Measurements from ENCODE around the gene FGD4. TPM values are rescaled to one million over a fixed set of nuclear protein-coding genes. Genes with fewer than 3 reads are reported as not detected.

Gene FGD4
- total RNA-seq, 4 donors from 2014 or later = 13.8 to 34.6 (median 20.8) TPM

DNA sequence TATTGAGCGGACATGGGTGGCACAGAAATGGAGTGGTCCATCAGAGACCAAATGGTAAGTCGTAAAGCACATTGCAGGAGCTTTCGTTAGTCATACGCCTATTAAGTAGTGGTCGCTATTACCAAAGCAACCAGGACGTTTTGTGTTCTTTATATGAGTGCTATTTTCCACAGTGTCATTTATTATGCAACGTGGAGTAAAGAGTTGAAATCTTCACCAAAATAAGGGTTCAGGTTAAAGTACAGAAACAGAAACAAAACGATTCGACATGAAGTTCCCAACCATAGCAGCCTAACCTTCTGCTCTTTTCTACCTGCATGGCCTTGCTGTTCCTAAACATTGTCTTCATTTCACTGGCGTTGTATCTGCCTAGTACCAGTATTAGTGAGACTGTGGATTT, 20.1 kb upstream of the FGD4 start:
- TF ChIP-seq, protein P1, sequence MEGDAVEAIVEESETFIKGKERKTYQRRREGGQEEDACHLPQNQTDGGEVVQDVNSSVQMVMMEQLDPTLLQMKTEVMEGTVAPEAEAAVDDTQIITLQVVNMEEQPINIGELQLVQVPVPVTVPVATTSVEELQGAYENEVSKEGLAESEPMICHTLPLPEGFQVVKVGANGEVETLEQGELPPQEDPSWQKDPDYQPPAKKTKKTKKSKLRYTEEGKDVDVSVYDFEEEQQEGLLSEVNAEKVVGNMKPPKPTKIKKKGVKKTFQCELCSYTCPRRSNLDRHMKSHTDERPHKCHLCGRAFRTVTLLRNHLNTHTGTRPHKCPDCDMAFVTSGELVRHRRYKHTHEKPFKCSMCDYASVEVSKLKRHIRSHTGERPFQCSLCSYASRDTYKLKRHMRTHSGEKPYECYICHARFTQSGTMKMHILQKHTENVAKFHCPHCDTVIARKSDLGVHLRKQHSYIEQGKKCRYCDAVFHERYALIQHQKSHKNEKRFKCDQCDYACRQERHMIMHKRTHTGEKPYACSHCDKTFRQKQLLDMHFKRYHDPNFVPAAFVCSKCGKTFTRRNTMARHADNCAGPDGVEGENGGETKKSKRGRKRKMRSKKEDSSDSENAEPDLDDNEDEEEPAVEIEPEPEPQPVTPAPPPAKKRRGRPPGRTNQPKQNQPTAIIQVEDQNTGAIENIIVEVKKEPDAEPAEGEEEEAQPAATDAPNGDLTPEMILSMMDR (IDR thresholded peaks at IDR 0.05) = no peak
- no peak for TF ChIP-seq POLR2A (IDR thresholded peaks at IDR 0.05)
- no peaks in the 10 kb centered on the region for H3K36me3 ChIP-seq
- no peaks in the 10 kb centered on the region for H3K9me3 ChIP-seq
- no peak overlapping the region for H3K27ac ChIP-seq
- intact Hi-C loops (cut with DNase I; ENCODE audit: low total_unique reads) = no loop called here
- no peak for DNase-seq
- H3K4me3 ChIP-seq = no peak overlapping the region
- no peaks in the 10 kb centered on the region for H3K4me1 ChIP-seq
- no peaks in the 10 kb centered on the region for H3K27me3 ChIP-seq

DNA sequence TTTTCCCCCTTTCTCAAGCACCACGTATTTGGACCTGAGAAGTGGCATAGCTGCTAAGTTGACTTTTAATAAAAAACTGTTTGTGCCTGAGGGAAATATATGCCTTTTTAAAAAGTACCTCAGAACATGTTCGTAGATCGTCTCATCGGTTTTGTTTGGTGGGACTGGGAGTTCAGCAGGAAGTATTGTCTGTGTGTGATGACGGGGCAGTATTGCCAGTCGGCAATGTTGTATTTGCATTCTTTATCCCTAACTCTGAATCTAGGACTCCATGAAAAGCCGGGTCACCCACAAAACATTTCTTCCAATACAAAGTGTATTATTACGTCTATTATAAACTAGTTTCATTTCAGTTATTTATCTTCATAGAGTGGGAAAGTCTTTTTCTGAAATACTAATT, 19.7 kb upstream of the FGD4 start:
- H3K9me3 ChIP-seq = no peaks in the 10 kb centered on the region
- H3K4me3 ChIP-seq = no peak overlapping the region
- H3K4me1 ChIP-seq = no peaks in the 10 kb centered on the region
- TF ChIP-seq POLR2A (IDR thresholded peaks at IDR 0.05) = no peak
- TF ChIP-seq, protein P1 (IDR thresholded peaks at IDR 0.05) = no peak
- DNase-seq = no peak
- no peaks in the 10 kb centered on the region for H3K36me3 ChIP-seq
- intact Hi-C loops (cut with DNase I; ENCODE audit: low total_unique reads) = no loop called here
- no peak overlapping the region for H3K27ac ChIP-seq
- no peaks in the 10 kb centered on the region for H3K27me3 ChIP-seq

DNA sequence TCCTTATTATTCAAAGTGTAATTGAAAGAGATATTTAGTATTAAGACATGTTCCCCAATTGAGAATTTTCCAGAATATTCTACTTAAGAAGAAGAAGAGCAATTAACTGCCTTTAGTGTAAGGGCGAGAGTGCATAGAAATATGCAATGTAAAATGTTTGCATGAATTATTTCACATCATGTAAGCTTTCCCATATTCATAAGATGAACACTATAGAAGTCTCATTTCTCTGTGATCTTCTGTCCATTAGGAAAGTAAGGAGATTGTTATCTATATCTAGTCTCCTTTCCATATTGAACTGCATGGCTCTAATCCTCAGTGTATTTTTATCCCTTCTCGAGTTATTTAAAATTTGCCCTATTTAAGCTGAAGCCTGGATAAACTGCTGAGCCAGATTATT, 17.1 kb upstream of the FGD4 start:
- DNase-seq = no peak
- intact Hi-C loops (cut with DNase I; ENCODE audit: low total_unique reads) = no loop called here
- Histone ChIP-seq H3K9me3 (no peaks in the 10 kb centered on the region), H3K36me3 (no peaks in the 10 kb centered on the region), H3K4me1 (no peaks in the 10 kb centered on the region), H3K27ac (no peak overlapping the region), H3K4me3 (no peak overlapping the region), H3K27me3 (no peaks in the 10 kb centered on the region)
- TF ChIP-seq, protein P1 (IDR thresholded peaks at IDR 0.05) = no peak
- TF ChIP-seq POLR2A (IDR thresholded peaks at IDR 0.05) = no peak

DNA sequence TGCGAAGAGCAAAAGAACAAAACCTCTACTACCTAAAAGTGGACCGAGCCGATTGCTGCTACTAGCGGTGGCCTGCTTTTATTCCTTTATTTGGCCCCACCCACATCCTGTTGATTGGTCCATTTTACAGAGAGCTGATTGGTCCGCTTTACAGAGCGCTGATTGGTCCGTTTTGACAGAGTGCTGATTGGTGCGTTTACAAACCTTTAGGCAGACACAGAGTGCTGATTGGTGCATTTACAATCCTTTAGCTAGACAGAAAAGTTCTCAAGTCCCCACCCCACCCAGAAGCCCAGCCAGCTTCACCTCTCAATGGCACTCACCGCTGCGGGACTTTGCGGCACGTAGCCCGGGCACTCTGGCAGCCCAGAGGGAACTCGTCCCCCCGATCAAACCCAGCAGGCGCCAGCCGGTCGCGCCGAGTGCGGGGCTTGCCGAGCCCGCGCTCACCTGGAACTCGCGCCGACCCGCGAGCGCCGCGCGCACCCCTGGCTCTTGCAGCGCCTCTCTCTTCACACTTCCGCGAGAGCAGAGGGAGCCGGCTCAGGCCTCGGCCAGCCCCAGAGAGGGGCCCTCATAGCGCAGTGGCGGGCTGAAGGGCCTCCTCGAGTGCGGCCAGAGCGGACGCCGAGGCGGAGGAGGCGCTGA, 8.7 kb upstream of the FGD4 start:
- Histone ChIP-seq H3K4me1 (no peaks in the 10 kb centered on the region), H3K27ac (no peak overlapping the region), H3K36me3 (no peaks in the 10 kb centered on the region), H3K27me3 (no peaks in the 10 kb centered on the region), H3K4me3 (peak overlapping the region in 1 of 2 donors; percentile 19), H3K9me3 (no peaks in the 10 kb centered on the region)
- intact Hi-C loops (cut with DNase I; ENCODE audit: low total_unique reads) = no loop called here
- TF ChIP-seq, protein P1 (IDR thresholded peaks at IDR 0.05) = no peak
- TF ChIP-seq POLR2A (IDR thresholded peaks at IDR 0.05) = no peak
- no peak for DNase-seq

DNA sequence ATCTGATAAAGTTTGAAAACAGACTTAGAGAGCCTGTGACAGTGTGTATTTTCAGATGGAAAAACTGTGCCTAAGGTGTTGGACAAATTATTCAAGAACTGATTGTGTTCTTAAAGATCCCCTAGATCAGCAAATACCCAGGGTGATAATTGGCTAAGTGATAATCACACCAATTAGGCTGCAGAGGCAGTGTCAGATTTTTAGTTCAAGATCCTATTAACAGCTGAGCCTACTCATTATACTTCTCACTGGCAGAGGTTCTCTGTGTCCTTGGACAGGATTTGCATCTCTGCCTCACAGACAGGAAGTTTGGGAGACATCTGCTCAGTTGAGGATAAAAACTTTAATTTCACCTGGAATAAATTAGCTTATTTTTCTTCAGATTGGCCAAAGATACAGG, 4.3 kb upstream of the FGD4 start:
- H3K4me3 ChIP-seq = no peak overlapping the region
- no peaks in the 10 kb centered on the region for H3K9me3 ChIP-seq
- intact Hi-C loops (cut with DNase I; ENCODE audit: low total_unique reads) = no loop called here
- H3K36me3 ChIP-seq = no peaks in the 10 kb centered on the region
- no peak for TF ChIP-seq POLR2A (IDR thresholded peaks at IDR 0.05)
- TF ChIP-seq, protein P1 (IDR thresholded peaks at IDR 0.05) = no peak
- no peaks in the 10 kb centered on the region for H3K27me3 ChIP-seq
- no peak overlapping the region for H3K27ac ChIP-seq
- H3K4me1 ChIP-seq = no peaks in the 10 kb centered on the region
- no peak for DNase-seq
